ENCODE data around the gene NTSR1.

NTSR1 gene

DNA sequence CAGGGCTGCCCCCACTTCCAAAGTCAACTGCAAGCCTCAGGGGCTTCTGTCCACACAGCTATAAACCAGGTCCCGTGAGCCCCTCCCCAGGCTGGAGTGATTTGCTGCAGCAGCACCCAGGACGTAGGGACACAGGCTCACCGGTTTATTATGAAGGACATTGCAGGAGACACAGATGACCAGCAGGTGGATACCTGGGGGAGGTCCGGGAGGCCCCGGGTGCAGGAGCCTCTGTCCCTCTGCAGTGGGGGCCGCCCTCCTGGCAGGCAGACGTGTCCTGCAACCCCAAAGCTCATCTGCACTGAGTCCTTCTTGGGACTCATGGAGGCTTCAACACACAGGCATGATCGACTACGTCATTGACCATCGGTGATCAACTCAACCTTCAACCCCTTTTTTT, 14.5 kb upstream of the NTSR1 start:
- DNase-seq (ENCODE audit: low spot score): no peak

DNA sequence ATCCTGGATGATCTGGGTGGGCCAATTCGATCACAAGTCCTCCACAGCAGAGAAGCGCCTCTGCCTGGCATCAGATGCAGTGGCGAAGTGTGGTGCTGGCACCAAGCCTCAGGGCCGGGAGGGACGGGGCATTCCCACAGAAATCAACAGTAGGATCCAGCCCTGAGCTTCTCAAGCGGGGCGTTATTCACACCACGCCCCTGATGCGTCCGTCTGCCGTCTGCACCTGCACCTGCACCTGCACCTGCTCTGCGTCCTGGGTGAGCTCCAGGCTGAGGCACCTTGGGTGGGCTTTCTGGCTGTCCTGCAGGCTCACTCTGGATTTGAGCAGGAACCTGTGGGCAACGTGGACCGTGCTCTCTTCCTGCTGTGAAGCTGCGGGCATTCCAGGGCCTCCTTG, 13.8 kb upstream of the NTSR1 start:
- no peak for DNase-seq (ENCODE audit: low spot score)

DNA sequence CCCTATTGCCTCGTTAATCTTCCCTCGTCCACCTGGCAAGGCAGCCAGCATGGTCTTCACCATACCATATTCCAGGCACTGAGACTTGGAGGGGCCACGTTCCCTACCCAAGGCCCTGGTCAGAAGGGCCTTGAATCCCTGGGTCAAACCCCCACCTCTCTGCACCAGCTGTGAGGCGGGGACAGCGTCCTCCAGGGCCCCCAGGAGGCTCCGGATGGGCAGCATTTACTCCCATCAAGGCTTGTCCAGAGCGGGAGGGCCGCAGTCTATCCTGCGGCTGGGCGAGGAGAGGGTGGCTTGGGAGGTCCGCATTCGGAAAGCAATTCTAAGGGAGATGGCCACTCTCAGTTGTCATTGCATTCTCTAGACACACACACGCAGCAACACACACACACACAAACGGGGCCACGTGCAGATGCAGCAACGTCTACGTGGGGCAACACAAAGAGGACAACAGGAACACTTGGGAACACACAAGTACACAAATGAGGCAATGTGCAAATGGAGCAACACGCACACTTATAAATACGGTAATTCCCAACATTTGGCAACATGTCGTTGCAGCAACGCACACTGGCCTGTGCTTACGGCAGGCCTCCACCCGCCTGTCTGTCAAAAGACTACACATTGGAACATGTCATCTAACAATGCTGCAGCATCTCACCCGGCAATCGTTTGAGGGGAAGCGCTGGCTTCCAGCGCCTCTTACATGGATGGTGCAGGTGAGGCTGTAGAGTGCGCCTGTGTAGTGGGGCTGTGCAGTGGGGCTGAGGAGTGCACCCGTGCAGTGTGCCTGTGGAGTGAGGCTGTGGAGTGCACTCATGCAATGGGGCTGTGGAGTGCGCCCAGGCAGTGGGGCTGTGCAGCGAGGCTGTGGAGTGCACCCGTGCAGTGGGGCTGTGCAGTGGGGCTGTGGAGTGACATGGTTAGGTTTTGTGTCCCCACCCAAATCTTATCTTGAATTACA, 12.9 kb upstream of the NTSR1 start:
- no peak for DNase-seq (ENCODE audit: low spot score)

DNA sequence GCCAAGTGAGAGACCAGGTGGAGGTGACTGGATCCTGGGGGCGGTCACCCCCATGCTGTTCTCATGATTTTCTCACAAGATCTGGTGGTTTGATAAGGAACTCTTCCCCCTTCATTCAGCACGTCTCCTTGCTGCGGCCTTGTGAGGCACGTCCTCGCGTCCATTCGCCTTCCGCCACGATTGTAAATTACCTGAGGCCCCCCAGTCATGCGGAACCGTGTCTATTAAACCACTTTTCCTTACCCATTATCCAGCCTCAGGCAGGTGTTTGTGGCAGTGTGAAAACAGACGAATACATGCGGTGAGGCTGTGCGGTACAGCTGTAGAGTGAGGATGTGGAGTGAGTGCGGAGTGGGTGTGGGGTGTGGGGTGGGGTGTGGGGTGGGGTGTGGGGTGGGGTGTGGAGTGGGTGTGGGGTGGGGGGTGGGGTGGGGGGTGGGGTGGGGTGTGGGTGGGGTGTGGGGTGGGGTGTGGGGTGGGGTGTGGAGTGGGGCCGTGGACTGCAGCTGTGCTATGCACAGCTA, 12.1 kb upstream of the NTSR1 start:
- DNase-seq (ENCODE audit: low spot score): no peak

DNA sequence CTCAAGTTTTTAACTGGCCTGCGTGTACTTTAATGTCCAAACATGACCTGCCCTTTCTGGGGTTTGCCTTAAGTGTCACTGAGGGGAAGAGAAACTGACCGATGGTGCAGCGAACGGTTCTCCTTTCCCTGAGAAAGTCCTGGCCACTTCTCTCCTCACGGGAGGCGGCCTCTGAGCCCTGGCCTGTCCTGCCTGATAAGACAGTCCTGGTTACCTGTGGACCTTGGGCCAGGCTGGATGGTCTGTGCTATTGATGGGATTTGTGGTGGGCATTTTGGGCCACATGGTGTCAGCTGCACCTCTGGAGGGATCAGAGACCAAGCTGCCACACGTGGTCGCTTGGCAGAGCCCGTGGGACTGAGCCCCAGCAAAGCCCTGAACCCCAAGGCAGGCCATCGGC, 11.6 kb upstream of the NTSR1 start:
- no peak for DNase-seq (ENCODE audit: low spot score)

DNA sequence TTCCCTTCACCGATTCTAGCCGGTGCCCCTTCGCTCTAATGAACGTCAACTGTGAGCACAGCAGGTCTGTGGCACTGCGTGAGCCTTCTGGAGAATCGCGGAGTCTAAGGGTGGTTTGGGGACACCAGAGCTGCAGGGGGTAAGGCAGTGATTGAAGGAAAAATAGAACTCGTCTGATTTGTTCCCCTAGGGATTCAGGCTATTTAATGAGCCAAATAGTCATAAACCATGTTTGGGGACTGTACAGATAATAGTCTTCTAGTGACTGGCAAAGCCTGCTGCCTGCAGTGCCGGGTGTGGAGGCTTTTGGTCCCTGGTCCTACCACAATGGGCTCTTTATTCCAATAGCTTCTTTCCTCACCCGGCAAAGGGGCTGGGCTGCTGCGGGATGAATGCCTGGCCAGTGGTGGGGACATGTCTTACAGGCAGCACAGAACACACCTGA, 11.1 kb upstream of the NTSR1 start:
- DNase-seq (ENCODE audit: low spot score): no peak

DNA sequence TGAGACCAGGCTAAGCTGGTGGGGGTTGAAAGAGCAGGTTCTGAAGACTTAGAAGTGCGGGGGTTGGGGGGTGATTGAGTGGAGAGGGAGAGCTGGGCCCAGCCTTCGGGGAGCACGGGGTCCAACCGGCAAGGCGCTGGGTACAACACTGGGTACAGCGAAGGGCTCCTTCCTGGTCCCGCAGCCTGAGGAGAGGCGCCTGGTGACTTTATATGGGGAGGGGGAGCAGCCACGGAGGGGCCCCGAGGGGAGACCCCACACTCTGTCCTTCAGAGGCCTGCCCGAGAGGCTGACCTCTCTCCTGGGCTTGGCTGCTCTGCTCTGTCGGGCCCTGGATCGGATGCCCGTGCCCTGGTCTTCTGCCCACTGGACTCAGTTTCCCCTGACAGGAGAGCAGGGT, 10.4 kb upstream of the NTSR1 start:
- no peak for DNase-seq (ENCODE audit: low spot score)

DNA sequence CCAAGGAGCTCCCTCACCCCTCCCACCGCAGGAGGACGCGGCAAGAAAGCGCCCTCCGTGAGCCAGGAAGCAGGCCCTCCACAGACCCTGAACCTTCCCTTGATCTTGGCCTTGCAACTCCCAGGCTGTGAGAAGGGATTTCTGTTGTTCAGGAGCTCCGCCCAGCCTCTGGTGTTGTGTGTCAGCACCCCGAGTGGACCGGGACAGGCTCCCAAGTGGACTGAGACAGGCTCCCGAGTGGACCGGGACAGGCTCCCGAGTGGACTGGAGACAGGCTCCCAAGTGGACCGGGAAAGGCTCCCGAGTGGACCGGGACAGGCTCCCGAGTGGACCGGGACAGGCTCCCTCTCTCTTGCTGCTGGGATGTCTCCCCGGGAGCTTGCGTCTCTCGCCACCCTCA, 9.3 kb upstream of the NTSR1 start:
- no peak for DNase-seq (ENCODE audit: low spot score)

DNA sequence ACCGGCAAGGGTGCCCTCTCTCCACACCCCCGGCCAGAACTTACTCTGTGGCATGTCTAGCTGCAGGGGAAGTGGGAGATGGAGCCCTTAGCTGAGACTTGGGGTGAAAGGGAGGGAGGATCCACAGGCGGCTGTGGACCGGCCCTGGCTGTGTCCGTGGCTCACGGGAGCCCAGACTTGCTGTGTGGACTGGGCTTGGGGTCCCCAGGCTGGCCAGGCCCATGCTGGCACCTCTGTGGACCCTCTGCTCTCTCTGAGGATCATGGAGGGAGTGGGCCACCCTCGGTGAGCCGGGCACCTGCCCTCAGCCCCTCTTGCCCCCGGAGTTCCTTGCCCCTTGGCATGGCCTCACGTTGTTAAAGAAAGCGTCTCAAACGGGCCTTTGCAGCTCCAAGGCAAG, 8.9 kb upstream of the NTSR1 start:
- DNase-seq (ENCODE audit: low spot score): no peak

DNA sequence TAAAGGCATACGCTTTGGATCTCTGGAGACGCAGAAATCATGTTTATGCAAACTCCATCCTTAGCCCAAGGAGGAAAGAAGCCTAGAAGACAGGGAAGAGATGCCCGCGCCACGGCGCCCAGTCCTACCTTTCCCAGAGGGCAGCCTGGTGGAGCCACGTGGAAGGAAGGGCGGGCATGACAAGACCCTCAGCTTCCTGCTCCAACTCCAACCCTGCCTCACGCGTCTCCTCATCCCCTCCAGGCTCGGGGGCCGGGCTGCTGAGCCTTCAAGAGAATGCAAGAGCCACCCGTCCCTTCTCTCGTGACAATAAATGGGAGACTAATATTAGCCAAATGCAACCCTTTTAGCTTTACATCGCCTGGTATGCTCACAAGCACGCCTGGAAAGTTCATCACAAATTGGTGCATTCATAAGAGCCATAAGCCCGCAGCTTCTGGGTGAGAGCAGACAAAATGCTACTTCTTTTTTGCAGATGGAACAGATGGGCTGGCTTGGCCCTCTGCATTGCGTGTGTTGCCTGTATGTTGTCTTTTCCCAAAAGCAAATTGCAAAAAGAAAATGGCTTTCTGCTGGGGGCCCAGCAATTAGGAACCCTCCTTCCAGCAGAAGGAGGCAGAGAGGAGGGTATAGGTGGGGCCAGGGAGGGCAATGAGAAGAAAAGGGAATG, 8.2 kb upstream of the NTSR1 start:
- no peak for DNase-seq (ENCODE audit: low spot score)

DNA sequence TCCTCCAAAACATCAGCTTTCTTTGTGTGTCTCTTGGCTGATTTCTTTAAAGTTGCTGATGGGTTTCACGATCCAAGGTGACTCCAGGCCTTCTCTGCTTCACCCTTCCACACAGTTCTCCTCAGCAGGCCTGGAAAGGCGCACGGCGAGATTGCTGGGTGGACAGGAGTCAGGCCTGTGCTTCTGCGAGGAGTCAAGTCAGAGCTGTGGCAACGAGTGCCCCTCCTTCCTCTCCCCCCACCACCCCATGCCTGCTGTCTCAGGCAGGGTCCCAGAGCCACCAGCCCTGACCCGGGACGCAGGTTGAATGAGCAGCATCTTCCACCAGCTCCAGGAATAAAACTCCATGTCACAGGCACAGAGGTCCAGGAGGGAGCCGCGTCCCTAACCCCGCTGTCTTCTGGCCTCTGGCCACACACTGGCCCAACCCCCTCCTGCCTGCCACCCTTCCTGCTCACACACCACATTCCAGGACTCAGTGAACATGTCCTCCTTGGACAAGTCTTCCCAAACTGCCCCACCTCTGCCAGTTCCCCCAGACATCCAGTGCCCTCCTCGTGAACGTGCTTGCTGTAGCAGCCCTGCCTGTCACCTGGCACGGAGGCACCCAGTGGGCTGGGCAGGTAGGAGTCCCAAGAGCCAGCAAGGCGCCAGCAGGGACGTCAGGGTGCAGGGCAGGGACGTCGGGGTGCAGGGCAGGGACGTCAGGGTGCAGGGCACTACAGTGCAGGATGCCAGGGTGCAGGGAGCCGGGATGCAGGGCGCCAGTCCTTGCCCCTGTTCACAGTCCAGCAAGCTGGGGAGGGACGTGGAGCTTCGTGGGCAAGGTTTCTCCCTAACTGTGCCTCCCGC, 7.2 kb upstream of the NTSR1 start:
- DNase-seq (ENCODE audit: low spot score): no peak

DNA sequence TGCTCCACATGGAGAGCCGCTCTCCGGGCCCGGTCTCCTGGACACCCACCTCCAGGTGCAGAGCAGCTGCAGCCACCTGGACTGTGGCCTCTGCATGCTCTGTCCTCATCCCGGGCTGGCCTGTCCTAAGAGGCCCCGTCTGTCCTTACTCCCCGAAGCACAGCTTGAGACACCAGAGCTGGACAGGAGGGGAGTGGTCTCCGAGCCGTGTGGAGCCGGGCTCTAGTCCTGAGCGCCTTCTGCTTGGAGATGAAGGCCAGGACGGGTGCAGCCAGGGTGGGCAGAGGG, 6.7 kb upstream of the NTSR1 start:
- no peak for DNase-seq (ENCODE audit: low spot score)

DNA sequence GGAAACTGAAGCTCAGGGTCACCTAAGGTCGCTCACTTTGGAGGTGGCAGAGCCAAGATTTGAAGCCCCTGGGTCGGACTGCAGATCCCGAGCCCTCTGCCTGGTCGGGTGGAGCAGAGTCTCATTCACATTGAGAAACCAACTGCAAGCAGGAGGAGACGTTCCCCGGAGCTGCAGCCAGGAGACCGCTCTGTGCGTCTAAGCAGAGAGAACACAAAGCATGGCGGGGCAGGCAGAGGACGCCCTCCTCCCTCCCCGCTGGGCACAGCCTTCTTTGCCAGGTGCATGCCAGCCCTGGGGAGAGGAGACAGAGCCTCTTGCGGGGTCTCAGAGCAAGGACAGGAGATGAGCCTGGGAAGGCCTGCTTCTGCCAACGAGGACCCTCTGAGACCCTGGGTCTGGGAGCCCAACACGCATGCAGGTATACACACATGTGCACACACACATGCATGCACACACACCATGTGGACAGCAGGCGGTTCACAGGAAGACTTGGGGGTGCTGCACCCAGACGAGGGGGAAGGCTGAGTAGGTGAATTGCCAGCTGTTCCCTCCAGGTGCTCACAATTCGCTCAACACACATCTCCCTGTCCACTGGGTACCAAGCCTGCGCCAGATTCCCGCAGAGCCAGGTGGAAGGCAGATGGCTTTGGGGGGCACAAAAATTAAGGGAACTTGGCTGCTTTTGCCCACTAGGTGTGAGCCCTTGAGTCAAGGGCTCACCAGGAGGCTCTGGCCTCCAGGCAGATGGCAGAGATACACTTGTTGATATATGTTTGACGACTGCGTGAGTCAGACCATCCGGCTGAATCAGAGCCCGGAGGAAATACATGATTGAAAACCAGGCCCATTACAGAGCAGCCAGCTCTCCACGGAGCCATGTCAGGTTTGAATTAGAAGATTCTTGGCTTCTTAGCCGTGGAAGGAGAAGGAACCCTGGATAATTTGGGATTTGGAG, 5.5 kb upstream of the NTSR1 start:
- no peak for DNase-seq (ENCODE audit: low spot score)

DNA sequence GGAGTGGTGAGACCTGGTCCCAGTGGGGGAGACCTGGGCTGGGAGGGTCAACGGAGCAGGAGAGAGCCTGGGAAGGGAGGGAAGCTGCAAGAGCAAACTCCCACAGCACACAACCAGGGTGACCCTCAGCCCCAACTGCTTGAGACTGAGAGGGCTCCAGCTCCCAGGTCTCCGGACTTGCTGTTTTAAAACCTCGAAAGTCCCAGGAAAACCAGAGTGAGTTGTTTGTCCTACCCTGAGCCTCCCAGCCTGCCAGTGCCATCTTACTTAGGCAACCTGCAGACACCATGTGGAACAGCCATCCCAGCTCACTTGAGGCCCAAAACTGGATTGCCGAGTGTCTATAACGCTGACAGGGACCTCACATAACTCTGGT, 4.8 kb upstream of the NTSR1 start:
- no peak for DNase-seq (ENCODE audit: low spot score)

DNA sequence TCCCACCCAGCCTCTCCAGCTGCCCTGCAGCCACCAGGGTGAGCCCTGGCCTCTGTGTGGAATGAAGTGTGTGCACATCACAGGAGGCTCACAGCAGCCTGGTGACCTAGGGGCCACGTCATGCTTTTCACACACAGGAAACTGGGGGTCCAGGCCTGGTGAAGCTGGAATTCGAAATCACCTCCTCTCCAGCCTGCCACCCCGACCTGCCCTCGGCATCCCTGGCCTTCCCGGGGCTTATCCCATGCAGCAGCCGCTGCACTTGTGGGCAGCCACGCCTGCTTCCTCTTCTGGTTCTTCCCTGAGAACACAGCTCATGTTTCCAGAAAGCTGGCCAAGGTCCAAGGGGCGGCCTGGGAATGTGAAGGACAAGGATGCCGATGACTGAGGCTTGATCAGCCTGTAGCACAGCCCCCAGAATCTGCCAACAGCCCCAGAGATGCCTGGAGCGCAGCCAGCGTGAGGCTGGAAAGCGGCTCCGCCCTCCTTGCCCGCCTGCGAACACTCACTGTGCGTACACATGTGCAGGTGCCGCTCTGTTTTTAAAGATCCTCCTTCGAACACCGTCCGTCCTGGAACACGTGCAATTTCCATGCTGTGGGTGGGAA, 4.2 kb upstream of the NTSR1 start:
- no peak for DNase-seq (ENCODE audit: low spot score)

DNA sequence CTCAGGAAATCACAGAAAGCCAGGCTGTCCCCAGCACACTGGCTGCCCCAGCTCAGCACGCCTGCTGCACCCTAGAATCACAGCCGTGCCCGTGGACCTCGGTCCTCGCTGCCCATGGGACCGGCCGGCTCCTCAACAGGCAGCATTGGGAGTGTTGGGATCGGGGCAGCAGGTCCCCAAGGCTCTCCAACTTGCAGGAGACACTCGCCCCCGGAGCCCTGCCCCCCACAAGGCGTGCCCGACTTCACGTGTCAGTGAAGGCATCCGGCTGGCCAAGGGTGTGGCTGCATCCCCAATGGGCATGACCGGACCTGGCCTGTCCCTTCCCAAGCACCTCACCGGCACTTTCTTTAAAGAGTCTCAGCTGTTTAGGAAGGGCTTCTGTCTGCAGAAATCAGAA, 3.0 kb upstream of the NTSR1 start:
- DNase-seq (ENCODE audit: low spot score): no peak

DNA sequence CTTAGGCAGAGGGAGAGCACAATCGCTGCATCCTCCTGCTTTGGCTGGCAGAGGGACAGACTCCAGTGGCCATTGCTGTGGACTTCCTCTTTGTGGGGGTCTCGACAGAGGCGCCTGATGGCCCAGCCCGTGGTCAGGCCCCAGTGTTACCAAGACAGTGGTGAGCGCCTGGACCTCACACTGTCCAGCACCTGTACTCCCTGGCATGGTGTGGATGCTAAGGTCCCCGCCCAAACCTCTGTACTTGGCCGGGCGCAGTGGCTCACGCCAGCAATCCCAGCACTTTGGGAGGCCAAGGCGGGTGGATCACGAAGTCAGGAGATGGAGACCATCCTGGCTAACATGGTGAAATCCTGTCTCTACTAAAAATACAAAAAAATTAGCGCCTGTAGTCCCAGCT, 2.3 kb upstream of the NTSR1 start:
- no peak for DNase-seq (ENCODE audit: low spot score)

DNA sequence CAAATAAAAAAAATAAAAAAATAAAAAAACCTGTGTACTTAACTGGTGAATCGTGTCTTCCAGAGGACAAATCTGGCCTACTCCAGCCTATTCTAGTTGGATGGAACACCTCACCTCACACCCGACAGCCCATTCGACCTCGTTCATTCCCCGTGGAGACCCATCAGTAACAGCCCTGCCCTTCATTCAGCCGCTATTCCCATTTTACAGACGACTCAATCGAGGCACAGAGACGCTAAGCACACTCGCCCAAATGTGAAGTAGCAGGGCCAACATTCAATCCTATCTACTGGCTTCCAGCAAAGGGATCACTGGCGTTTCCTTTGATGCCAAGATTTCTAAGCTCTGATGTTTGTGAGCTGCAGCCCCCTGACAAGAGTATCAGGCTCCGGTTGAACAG, 1.8 kb upstream of the NTSR1 start:
- DNase-seq (ENCODE audit: low spot score): no peak

DNA sequence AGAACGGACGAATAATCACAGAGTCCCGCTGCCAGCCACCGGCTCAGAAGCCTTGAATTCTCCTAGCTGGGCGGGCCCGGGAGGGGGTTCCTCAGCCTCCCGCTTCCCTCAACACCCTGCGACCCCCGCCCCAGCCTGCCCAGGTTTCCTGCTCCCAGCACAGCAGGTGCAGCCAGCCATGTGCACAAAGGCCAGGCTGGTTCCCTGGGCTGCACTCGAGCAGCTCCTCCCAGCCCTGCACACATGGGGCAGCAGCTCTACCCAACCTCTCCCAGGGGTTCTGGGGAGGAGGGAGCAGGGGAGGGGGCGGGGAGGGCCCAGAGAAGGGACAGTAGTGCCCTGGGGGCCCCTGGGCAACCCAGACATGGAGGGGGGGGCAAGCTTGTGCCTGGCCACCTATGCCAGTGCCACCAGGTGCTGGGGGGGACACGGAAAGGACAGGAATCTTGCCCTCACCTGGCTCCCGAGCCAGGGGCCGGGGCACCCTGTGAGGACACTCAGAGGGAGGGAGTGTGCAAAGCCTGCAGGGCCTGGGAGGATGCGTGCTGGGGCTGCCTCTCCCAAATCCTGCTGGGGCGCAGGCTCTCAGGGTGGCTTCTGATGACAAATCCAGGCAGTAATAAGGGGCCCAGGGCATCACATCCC, 1.2 kb upstream of the NTSR1 start:
- DNase-seq (ENCODE audit: low spot score): no peak

DNA sequence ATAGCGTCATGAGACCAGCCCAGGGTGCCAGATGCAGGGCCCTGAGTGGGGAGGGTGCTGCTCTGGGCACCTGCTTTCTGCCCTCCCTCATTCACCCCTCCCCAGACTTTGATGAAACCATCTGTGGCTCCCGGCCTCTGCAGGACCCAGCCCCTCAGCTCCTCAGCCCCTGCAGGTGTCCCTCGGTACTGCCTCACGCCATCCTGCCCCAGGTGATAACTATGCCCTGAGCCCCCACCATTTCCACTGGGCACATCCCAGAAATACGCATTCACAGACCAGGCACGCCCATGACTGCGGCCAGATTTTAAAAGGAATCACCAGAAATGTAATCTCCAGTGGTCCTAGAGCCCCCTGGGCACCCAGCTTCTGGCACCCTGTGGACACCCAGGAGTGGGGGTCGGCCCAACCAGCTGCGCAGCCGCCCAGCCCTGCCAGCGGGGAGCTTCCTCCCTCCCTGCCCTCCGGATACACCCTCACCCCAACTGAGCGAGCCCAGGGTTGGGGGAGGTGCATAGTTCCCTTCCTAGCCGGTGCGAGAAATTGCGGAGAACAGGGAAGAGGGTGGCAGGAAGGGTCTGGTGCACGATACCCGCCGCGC, 615 bp upstream of the NTSR1 start:
- DNase-seq (ENCODE audit: low spot score): no peak

All from hematopoietic multipotent progenitor cell treated with erythropoietin and hydrocortisone succinate and interleukin-3 and kit ligand, for 17 days (in vitro differentiated cells).